ENCODE measurements around the gene EDEM3.

DNA sequence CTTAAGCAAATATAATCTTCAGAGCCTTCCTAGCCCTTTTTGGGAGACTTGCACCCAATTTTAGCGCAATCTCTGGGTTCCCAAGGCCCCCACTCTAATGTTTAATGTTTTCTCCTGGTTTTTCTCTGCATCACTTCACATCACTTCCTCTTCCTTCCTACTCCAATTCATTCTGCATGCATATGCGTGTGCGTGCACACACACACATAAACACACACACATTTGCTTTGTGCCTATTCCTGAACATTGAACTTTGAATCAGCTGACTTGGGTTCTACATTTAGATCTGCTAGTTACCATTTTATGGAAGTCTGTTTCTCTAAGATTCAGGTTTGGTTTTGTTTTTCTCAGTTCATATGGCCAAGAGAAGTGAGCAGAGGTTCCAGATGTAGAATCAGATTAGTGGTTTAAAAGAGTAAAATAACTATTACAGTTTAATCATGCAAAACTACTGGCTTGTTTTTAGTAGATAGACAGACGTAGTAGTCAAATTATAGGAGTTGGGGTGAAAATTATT lies 7.4 kb upstream of the EDEM3 start:
- TF ChIP-seq EZH2 (IDR thresholded peaks at IDR 0.05; ENCODE audit: insufficient read depth, poor library complexity, severe bottlenecking) (no peak), EZH2phosphoT487 (IDR thresholded peaks at IDR 0.05; ENCODE audit: insufficient read depth, low read depth) (no peak)
